Lung (tissue), 12 donors: ENCODE measurements around the gene GRIN3B. TPM values are rescaled to one million over a fixed set of nuclear protein-coding genes. Genes with fewer than 3 reads are reported as not detected.

ENCODE experiments used
- ATAC-seq: fragments of 200-7000 bp; cut with Tn5 transposase; one replicate; pipeline ENCODE4 v1.9.1; 2020; ENCODE audit warnings: moderate number of reproducible peaks; ENCODE audit not compliant: insufficient read depth, low FRiP score
- DNase-seq, 3 donors: peaks; one replicate each; pipeline ENCODE4 v3.0.0-alpha.2; 2013 to 2017
- H3K27ac ChIP-seq, 2 donors: one replicate each; pipeline ENCODE4 v1.5.1; 2013; ENCODE audit warnings: mild to moderate bottlenecking in 2 of 2, moderate library complexity in 2 of 2, control low read depth in 1 of 2, inconsistent platforms in 1 of 2, low read depth in 1 of 2, low read length in 1 of 2
- H3K27me3 ChIP-seq, 3 donors: one replicate each; pipeline ENCODE4 v1.5.1; 2013; ENCODE audit warnings: low read length in 2 of 3; ENCODE audit not compliant: control insufficient read depth in 3 of 3, insufficient read depth in 3 of 3
- H3K36me3 ChIP-seq, 4 donors: one replicate each; pipeline ENCODE4 v1.5.1; 2013; ENCODE audit warnings: low read length in 4 of 4, mild to moderate bottlenecking in 1 of 4, moderate library complexity in 1 of 4; ENCODE audit not compliant: control insufficient read depth in 4 of 4, insufficient read depth in 4 of 4
- H3K4me1 ChIP-seq, 5 donors: one replicate each; pipeline ENCODE4 v1.5.1; 2013; ENCODE audit warnings: low read length in 5 of 5, mild to moderate bottlenecking in 2 of 5, moderate library complexity in 1 of 5; ENCODE audit not compliant: control insufficient read depth in 5 of 5, insufficient read depth in 5 of 5
- H3K4me3 ChIP-seq: one replicate; pipeline ENCODE4 v1.5.1; 2013; ENCODE audit warnings: mild to moderate bottlenecking, control low read depth, moderate library complexity
- H3K9ac ChIP-seq, 2 donors: one replicate each; pipeline ENCODE4 v1.5.1; 2013; ENCODE audit warnings: low read length in 2 of 2, control low read depth in 1 of 2; ENCODE audit not compliant: insufficient read depth in 1 of 2
- H3K9me3 ChIP-seq, 4 donors: one replicate each; pipeline ENCODE4 v1.5.1; 2013; ENCODE audit warnings: low read length in 3 of 4, mild to moderate bottlenecking in 1 of 4, moderate library complexity in 1 of 4; ENCODE audit not compliant: control insufficient read depth in 4 of 4, insufficient read depth in 3 of 4
- CTCF ChIP-seq: IDR thresholded peaks from 2 replicates; pipeline ENCODE4 v1.5.1; 2012; ENCODE audit warnings: mild to moderate bottlenecking; ENCODE audit errors: control extremely low read depth, extremely low read depth
- WGBS, 2 donors: extraction: QIAGEN DNeasy Blood & Tissue Kit; methylation state at CpG; one replicate each; pipeline ENCODE4 v1.1.7; 2013; 5-methylcytosine and 5-hydroxymethylcytosine counted together
- polyA plus RNA-seq, 2 donors: library from polyadenylated mRNA; stranded (reverse); fragments of 200-250 nt; gene quantifications; one replicate each; pipeline ENCODE4 v1.2.1, GENCODE V29; 2013
- total RNA-seq, 2 donors: library from RNA; depleted of rRNA in 1 of 2; stranded (reverse); fragments of >200 nt in 1 of 2; gene quantifications; one replicate each; pipeline ENCODE4 v1.2.1, GENCODE V29; 2014 to 2021
- donor health status: control.
- donor health status: control.
- donor health status: Bipolar disorder and iron deficiency.
- donor health status: healthy.
- donor health status: DM: yes; HTN: yes; CAD: no.

Gene GRIN3B
- total and polyA plus RNA-seq, 4 donors, result 1.3 to 11.6 (median 2.4) TPM

- no peak for TF ChIP-seq CTCF
- no peak for ATAC-seq
- H3K9ac ChIP-seq, result no peak overlapping the region
- peaks cover 0 to 11% (median 0%) of the 10 kb centered on the region in 4 donors for H3K36me3 ChIP-seq
- no peak overlapping the region for H3K4me3 ChIP-seq
- peaks cover 0 to 29% (median 11%) of the 10 kb centered on the region in 4 donors for H3K9me3 ChIP-seq
- H3K4me1 ChIP-seq, result no peaks in the 10 kb centered on the region
- 94 to 100% methylated on average over 14 of the region's 14 CpGs for WGBS, 2 donors
- no peak overlapping the region for H3K27ac ChIP-seq
- DNase-seq, result no peak
- H3K27me3 ChIP-seq, result no peaks in the 10 kb centered on the region
These were observed 54.8 kb downstream of the GRIN3B start for GRCh38 chr19:1055028-1055425.

- Histone ChIP-seq H3K9ac (no peak overlapping the region), H3K27ac (no peak overlapping the region), H3K4me1 (no peaks in the 10 kb centered on the region), H3K27me3 (no peaks in the 10 kb centered on the region), H3K9me3 (peaks cover 0 to 29% (median 11%) of the 10 kb centered on the region in 4 donors), H3K4me3 (no peak overlapping the region), H3K36me3 (peaks cover 0 to 11% (median 0%) of the 10 kb centered on the region in 4 donors)
- WGBS, 2 donors, result 96 to 97% methylated on average over 20 of the region's 20 CpGs
- no peak for TF ChIP-seq CTCF
- DNase-seq (no peak), ATAC-seq (no peak)
These were observed 55.8 kb downstream of the GRIN3B start for GRCh38 chr19:1055886-1056620.

DNA sequence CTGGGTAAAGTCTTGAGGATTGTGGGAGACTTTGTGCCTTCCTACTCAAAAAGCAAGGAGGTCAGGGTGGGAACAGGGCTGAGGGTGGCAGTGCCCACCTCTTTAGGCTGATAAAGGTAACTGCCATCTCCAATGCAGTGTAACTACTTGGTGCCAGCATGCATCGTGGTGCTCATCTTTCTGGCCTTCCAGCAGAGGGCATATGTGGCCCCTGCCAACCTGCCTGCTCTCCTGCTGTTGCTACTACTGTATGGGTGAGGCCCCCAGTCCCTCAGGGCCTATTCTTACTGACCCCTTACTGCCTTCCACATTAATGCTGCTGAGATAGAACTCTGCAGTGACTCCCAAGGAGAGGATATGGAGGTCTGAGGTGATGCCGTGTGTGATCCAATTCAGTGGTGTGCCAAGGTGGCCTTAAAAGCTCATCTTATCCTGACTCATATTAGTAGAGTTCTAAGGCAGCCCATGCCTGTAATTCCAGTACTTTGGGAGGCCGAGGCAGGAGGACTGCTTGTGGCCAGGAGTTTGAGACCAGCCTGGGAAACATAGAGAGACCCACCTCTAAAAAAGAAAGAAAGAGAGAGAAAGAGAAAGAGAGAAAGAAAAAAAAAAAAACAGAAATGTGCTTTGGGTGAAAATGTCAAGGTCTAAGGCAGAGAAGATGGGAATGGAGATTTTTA is 57.1 kb downstream of the GRIN3B start:
- Histone ChIP-seq H3K4me3 (no peak overlapping the region), H3K27ac (no peak overlapping the region), H3K9me3 (peaks cover 0 to 29% (median 11%) of the 10 kb centered on the region in 4 donors), H3K36me3 (peaks cover 0 to 11% (median 0%) of the 10 kb centered on the region in 4 donors), H3K4me1 (no peaks in the 10 kb centered on the region), H3K27me3 (no peaks in the 10 kb centered on the region), H3K9ac (no peak overlapping the region)
- ATAC-seq (no peak), DNase-seq (no peak)
- no peak for TF ChIP-seq CTCF
- 45 to 52% methylated on average over 3 of the region's 3 CpGs for WGBS, 2 donors
